ENCODE data around the gene GPR176.

Gene GPR176

DNA sequence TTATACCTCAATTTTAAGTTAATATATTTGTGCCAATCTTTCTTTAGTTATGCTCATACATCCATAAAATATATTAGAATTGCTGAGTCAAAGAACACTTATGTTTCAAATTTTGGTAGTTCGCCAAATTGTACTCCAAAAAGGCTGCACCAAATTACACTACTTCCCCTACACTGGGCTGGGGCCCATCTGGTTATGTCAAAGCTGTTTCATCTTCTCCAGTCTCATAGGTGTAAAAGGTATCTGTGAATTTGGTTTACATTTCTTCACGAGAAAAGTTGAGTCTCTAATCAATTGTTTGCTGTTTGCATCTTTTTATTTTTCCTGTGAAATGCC, 138.1 kb downstream of the GPR176 start:
- no peak for TF ChIP-seq CTCF (conservative IDR thresholded peaks at IDR 0.05)
- H3K27ac ChIP-seq = peak overlapping the region; percentile 87

- H3K27ac ChIP-seq = peak overlapping the region; percentile 87
- no peak for TF ChIP-seq CTCF (conservative IDR thresholded peaks at IDR 0.05)
These were observed 138.7 kb downstream of the GPR176 start for GRCh38 chr15:39781147-39781966.

DNA sequence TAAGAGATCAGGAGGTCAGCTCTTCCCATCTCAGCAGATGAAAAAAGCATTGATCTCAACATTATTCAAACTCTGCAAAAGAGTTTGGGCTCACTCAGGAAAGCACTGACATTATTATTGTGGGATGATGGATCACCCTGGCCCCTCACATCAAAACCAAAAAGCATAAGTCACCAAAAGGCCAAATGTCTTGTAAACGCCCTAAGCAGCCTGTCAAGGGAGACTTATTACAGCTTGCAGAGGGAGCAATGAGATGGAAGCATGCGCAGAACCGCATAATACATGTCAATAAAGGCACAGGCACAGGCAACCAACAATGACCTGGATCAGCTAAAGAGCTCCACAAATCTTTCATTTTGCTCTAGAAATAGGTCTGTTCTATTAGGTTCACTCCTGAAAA, 142.0 kb downstream of the GPR176 start:
- no peak for TF ChIP-seq CTCF (conservative IDR thresholded peaks at IDR 0.05)
- H3K27ac ChIP-seq = no peak overlapping the region

DNA sequence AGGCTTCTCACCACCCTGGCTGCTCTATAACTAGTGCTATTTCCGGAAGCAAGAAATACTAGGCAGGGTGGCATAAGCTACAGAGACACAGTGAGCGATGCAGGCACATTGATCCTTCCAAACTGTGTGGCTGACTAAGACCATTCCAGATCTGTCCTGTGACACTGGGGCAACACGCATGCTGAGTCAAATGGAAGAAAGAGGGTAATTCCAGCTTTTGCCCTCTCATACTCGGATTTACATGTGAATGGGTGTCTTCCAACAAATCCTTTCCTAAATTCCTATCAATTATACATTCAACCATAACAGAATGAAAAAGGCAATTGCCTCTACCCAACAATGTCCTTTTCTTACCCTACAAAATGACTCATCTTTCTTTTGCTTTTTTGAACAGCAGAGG, 142.6 kb downstream of the GPR176 start:
- H3K27ac ChIP-seq = no peak overlapping the region
- TF ChIP-seq CTCF (conservative IDR thresholded peaks at IDR 0.05) = no peak

DNA sequence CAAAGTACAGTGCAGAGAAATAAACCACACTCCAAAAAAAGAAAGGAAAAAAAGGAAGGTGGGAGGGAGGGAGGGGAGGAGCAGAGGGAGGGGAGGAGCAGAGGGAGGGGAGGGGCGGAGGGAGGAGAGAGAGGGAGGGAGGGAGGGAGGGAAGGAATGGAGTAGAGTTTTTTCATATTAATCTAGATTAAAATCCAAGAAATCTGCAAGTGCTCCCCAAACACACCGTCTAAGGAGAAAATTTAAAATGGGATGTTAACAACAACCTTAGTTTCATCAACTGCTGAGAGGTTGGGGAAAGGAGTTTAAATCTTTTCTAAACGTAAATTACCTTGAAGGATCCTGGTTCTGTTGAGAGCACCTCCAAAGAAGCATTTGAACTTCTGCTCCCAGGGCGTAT, 144.0 kb downstream of the GPR176 start:
- no peak for TF ChIP-seq CTCF (conservative IDR thresholded peaks at IDR 0.05)
- no peak overlapping the region for H3K27ac ChIP-seq

- TF ChIP-seq CTCF (conservative IDR thresholded peaks at IDR 0.05) = no peak
- no peak overlapping the region for H3K27ac ChIP-seq
These were observed 145.3 kb downstream of the GPR176 start for GRCh38 chr15:39774688-39775267.

DNA sequence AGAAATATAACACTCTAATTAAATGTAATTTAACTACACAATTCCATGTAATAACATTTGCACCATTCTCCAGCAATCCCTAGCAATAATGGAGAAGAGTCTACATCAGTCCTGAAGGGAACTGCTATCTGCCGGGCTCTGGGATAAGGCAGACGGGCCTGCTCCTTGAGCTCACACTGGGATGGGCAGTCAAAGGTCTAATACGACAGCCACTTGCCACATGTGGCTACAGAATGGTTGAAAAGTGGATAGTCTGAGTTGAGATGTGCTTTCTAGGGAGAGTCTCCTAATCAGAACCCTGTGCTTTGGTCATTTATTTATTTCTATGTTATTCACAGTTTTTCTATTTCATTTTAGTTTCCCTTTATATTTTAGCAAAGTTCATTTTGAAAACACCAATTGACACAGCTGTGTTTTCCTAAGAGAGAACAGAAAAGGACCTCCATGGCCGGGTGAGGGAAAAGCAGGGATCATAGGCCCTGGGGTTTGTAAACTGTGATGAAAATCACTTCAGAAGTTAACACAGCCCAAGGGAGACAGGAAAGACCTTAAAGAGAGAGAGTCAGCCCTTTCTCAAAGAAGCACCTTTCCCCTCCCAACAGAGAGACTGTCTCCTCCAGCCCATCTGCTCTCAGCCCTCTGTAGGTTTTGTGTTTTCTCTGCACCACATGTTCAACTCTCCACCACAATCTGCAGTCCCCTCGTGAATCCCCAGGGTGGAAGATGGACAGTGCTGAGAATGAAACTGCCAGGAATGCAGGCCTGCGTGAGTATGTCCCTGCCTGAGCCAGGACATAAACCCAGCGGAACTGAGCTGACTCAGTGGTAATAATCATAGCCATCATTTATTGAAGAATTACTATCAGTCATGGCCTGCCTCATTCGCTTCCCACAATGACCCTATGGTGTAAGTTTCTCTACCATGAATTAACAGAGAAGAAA, 149.0 kb downstream of the GPR176 start:
- TF ChIP-seq CTCF (conservative IDR thresholded peaks at IDR 0.05) = no peak
- no peak overlapping the region for H3K27ac ChIP-seq
